HepG2 (cell line): ENCODE data around the gene UQCC2. TPM values are rescaled to one million over a fixed set of nuclear protein-coding genes. Genes with fewer than 3 reads are reported as not detected.

Source experiments
- ATAC-seq: fragments of 200-7000 bp; cut with Tn5 transposase; 3 replicates; pipeline ENCODE4 v1.9.1; 2020; ENCODE audit warnings: mild to moderate bottlenecking, moderate library complexity
- BruUV-seq: library from RNA; stranded (reverse); fragments of 400-500 nt; replicated peaks from 2 replicates; lab custom pipeline; 2021; lab: Mats Ljungman, UMichigan
- CTCF ChIA-PET: fragments of 300-600 bp; formaldehyde crosslinking; extraction: SDS; loops from one replicate; lab custom pipeline; 2021; ENCODE audit warnings: low total read pairs, inconsistent platforms, low intra/inter-chr PET ratio; lab: Yijun Ruan, JAX
- POLR2A ChIA-PET: fragments of 350-600 bp; sonication (Branson Sonifier 250); formaldehyde crosslinking; loops from one replicate; lab custom pipeline; 2020; ENCODE audit warnings: antibody characterized with exemption, inconsistent platforms; lab: Yijun Ruan, JAX
- DNase-seq: peaks from one replicate; pipeline ENCODE4 v3.0.0-alpha.2; 2015; ENCODE audit warnings: low spot score
- FAIRE-seq: peaks from 3 replicates; lab custom pipeline; 2011; peaks lifted over from hg19 to GRCh38; lab: Jason Lieb, UNC
- H2AFZ ChIP-seq: one replicate; pipeline ENCODE4 v1.6.1; 2011; ENCODE audit warnings: low read length, inconsistent platforms
- H3K27ac ChIP-seq: fragments of 300-600 bp; 3 replicates; pipeline ENCODE4 v1.8.0; 2011; ENCODE audit warnings: mixed run types, mild to moderate bottlenecking, mixed read lengths, low read length, inconsistent platforms; ENCODE audit not compliant: insufficient read depth; ENCODE audit errors: extremely low read length
- H3K27me3 ChIP-seq, 2 experiments: fragments of 200-600 bp in 1 of 2; 2 replicates in 1 of 2; 3 replicates in 1 of 2; pipeline versions ENCODE4 v1.6.0 to v1.8.0; 2011; ENCODE audit warnings: low read length in 2 of 2, mild to moderate bottlenecking in 2 of 2, moderate library complexity in 2 of 2, inconsistent platforms in 1 of 2; ENCODE audit not compliant: insufficient read depth in 2 of 2, control insufficient read depth in 1 of 2
- H3K36me3 ChIP-seq, 2 experiments: fragments of 200-600 bp in 1 of 2; replicated peaks in 1 of 2; 2 replicates in 1 of 2; 3 replicates in 1 of 2; pipeline versions ENCODE4 v1.5.1 to v1.8.0; 2011; ENCODE audit warnings: low read length in 2 of 2, inconsistent platforms in 1 of 2; ENCODE audit not compliant: insufficient read depth in 2 of 2, control insufficient read depth in 1 of 2
- H3K4me1 ChIP-seq: 2 replicates; pipeline ENCODE4 v1.5.1; 2012; ENCODE audit warnings: low read length, inconsistent platforms; ENCODE audit not compliant: insufficient read depth
- H3K4me2 ChIP-seq: 2 replicates; pipeline ENCODE4 v1.6.0; 2011; ENCODE audit warnings: low read depth, low read length, inconsistent platforms
- H3K4me3 ChIP-seq, 3 experiments: fragments of 200-600 bp in 1 of 3; sonication (generic), shearing (Covaris generic) in 1 of 3; replicated peaks in 1 of 3; 2 replicates each; pipeline ENCODE4 v1.5.1; 2011 to 2016; ENCODE audit warnings: low read length in 3 of 3, inconsistent platforms in 2 of 3, low read depth in 2 of 3, mild to moderate bottlenecking in 2 of 3, control low read depth in 1 of 3, mixed read lengths in 1 of 3; ENCODE audit not compliant: insufficient read depth in 1 of 3
- H3K79me2 ChIP-seq: one replicate; pipeline ENCODE4 v1.6.1; 2011; ENCODE audit warnings: low read length, inconsistent platforms; ENCODE audit not compliant: insufficient read depth
- H3K9ac ChIP-seq: 2 replicates; pipeline ENCODE4 v1.6.0; 2011; ENCODE audit warnings: mild to moderate bottlenecking, low read depth, low read length, inconsistent platforms; ENCODE audit not compliant: insufficient read depth
- H3K9me3 ChIP-seq: 2 replicates; pipeline ENCODE4 v1.5.1; 2012; ENCODE audit warnings: mild to moderate bottlenecking, low read length
- H4K20me1 ChIP-seq: 2 replicates; pipeline ENCODE4 v1.6.0; 2011; ENCODE audit warnings: inconsistent platforms, mild to moderate bottlenecking, low read length, moderate library complexity; ENCODE audit not compliant: insufficient read depth
- DNMT1 ChIP-seq: sonication (generic); formaldehyde crosslinking; IDR thresholded peaks from 2 replicates; pipeline ENCODE4 v1.5.1; 2020; ENCODE audit warnings: mild to moderate bottlenecking, missing genetic modification reagents
- EED ChIP-seq: sonication (generic); formaldehyde crosslinking; IDR thresholded peaks from 2 replicates; pipeline ENCODE4 v1.5.0; 2020; ENCODE audit warnings: mild to moderate bottlenecking, missing genetic modification reagents
- ETV5 ChIP-seq: IDR thresholded peaks from 2 replicates; pipeline ENCODE4 v1.6.1; 2018; ENCODE audit warnings: missing biosample characterization, missing genetic modification reagents, inconsistent platforms, borderline replicate concordance
- FOXP1 ChIP-seq, 2 experiments: fragments of 450-650 bp in 1 of 2; IDR thresholded peaks; 2 replicates each; pipeline ENCODE4 v1.6.1; 2017 to 2018; ENCODE audit warnings: antibody characterized with exemption in 1 of 2
- HNRNPL ChIP-seq: fragments of 200-400 bp; formaldehyde crosslinking; IDR thresholded peaks from 2 replicates; pipeline ENCODE4 v1.6.1; 2017; ENCODE audit warnings: mild to moderate bottlenecking, low read depth, low read length
- PAF1 ChIP-seq: IDR thresholded peaks from 2 replicates; pipeline ENCODE4 v1.6.1; 2016; ENCODE audit warnings: missing genetic modification reagents, missing compliant biosample characterization
- TOE1 ChIP-seq: sonication (generic); formaldehyde crosslinking; IDR thresholded peaks from 2 replicates; pipeline ENCODE4 v1.4.0; 2020; ENCODE audit warnings: mild to moderate bottlenecking, missing genetic modification reagents
- ZFP1 ChIP-seq: IDR thresholded peaks from 2 replicates; pipeline ENCODE4 v1.6.1; 2016
- WGBS: methylation state at CpG from one replicate; pipeline ENCODE4 v1.1.6; 2017; ENCODE audit warnings: low lambda C conversion rate; 5-methylcytosine and 5-hydroxymethylcytosine counted together
- in situ Hi-C: cut with HindIII; loops from 2 replicates; pipeline ENCODE4 v1.10.0; 2017; ENCODE audit warnings: low pct_unique_long_range_greater_than_20kb; ENCODE audit not compliant: extremely low pct_ligation_motif_present
- intact Hi-C: fragments of 100-400 bp; cut with micrococcal nuclease; formaldehyde crosslinking; loops from one replicate; pipeline ENCODE4 v1.10.0; 2022; ENCODE audit not compliant: unreplicated experiment
- polyA plus RNA-seq, 8 experiments: library from polyadenylated mRNA; depleted of rRNA in 3 of 8; stranded (reverse) in 7 of 8; unstranded in 1 of 8; fragments of >200 nt; fragmentation: Illumina TruSeq in 4 of 8; extraction: Trizol in 4 of 8; gene quantifications; 2 replicates each; pipeline versions ENCODE4 v1.2.1 to v1.2.3, GENCODE V29; 2011 to 2016; ENCODE audit warnings: low read depth in 4 of 8, missing spikeins in 1 of 8, mixed read lengths in 1 of 8; ENCODE audit not compliant: insufficient read depth in 1 of 8
- total RNA-seq, 5 experiments: library from RNA; depleted of rRNA; stranded (reverse); fragments of >200 nt; fragmentation: Illumina TruSeq; extraction: Trizol; gene quantifications; 2 replicates each; pipeline ENCODE4 v1.2.3, GENCODE V29; 2016; ENCODE audit warnings: low read depth in 1 of 5
- TF ChIP-seq, protein P1 (sequence below): sonication (generic); formaldehyde crosslinking; IDR thresholded peaks from 2 replicates; pipeline ENCODE4 v1.4.0; 2020; ENCODE audit warnings: missing genetic modification reagents
- TF ChIP-seq, protein P2 (sequence below): sonication (generic); formaldehyde crosslinking; IDR thresholded peaks from 2 replicates; pipeline ENCODE4 v1.4.0; 2020; ENCODE audit warnings: missing genetic modification reagents, borderline replicate concordance
- TF ChIP-seq, protein P3 (sequence below): sonication (generic); formaldehyde crosslinking; IDR thresholded peaks from 2 replicates; pipeline ENCODE4 v1.4.0; 2020; ENCODE audit warnings: mild to moderate bottlenecking, missing genetic modification reagents

The UQCC2 gene
- total and polyA plus RNA-seq, 2 of the 13 experiments (the other 11 are each of a cell fraction or from before 2014, with no cell fraction given): 82.4 to 238 TPM

DNA sequence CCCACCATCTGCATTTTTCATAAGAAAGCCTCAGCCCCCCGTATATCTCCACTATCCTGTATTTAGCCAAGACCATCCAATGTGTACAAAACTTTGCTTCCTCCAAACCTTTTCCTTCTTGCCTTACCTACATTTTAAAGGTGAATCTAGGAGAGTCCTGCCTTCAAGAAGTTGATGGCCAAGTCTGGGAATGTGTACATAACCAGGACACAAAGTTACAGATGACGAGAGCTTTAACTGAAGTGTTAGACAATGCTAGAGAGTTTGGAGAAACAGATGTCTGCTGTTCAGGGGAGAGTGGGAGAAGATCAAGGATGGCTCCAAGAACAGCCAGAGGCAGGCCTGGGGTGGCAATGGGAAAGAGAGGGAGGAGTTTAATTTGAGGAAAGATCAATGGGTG lies 2.3 kb upstream of the UQCC2 start (continued):
- TF ChIP-seq, protein P1, sequence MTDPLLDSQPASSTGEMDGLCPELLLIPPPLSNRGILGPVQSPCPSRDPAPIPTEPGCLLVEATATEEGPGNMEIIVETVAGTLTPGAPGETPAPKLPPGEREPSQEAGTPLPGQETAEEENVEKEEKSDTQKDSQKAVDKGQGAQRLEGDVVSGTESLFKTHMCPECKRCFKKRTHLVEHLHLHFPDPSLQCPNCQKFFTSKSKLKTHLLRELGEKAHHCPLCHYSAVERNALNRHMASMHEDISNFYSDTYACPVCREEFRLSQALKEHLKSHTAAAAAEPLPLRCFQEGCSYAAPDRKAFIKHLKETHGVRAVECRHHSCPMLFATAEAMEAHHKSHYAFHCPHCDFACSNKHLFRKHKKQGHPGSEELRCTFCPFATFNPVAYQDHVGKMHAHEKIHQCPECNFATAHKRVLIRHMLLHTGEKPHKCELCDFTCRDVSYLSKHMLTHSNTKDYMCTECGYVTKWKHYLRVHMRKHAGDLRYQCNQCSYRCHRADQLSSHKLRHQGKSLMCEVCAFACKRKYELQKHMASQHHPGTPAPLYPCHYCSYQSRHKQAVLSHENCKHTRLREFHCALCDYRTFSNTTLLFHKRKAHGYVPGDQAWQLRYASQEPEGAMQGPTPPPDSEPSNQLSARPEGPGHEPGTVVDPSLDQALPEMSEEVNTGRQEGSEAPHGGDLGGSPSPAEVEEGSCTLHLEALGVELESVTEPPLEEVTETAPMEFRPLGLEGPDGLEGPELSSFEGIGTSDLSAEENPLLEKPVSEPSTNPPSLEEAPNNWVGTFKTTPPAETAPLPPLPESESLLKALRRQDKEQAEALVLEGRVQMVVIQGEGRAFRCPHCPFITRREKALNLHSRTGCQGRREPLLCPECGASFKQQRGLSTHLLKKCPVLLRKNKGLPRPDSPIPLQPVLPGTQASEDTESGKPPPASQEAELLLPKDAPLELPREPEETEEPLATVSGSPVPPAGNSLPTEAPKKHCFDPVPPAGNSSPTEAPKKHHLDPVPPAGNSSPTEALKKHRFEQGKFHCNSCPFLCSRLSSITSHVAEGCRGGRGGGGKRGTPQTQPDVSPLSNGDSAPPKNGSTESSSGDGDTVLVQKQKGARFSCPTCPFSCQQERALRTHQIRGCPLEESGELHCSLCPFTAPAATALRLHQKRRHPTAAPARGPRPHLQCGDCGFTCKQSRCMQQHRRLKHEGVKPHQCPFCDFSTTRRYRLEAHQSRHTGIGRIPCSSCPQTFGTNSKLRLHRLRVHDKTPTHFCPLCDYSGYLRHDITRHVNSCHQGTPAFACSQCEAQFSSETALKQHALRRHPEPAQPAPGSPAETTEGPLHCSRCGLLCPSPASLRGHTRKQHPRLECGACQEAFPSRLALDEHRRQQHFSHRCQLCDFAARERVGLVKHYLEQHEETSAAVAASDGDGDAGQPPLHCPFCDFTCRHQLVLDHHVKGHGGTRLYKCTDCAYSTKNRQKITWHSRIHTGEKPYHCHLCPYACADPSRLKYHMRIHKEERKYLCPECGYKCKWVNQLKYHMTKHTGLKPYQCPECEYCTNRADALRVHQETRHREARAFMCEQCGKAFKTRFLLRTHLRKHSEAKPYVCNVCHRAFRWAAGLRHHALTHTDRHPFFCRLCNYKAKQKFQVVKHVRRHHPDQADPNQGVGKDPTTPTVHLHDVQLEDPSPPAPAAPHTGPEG (CRISPR knock-in tag): no peak
- no peak for TF ChIP-seq ETV5
- no peak for TF ChIP-seq HNRNPL
- no peak for TF ChIP-seq PAF1 (CRISPR knock-in tag)

DNA sequence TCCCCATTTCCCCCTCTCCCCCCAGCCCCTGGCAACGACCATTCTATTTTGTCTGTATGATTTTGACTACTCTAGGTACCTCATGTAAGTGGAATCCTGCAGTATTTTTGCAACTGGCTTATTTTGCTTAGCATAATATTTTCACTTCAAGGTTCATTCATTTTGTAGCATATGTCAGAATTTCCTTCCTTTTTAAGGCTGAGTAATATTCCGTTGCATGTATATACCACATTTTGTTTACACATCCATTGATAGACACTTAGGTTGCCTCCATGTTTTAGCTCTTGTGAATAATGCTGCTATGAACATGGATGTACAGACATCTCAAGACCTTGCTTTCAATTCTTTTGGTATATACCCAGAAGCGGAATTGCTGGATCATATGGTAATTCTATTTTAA lies 1.4 kb upstream of the UQCC2 start:
- BruUV-seq: no TSS peak
- H3K4me3 ChIP-seq: no peak overlapping the region
- peaks cover 17% of the 10 kb centered on the region for H3K79me2 ChIP-seq
- no peak for ATAC-seq
- H3K27ac ChIP-seq: no peak overlapping the region
- H3K9ac ChIP-seq: no peak overlapping the region
- no peaks in the 10 kb centered on the region for H4K20me1 ChIP-seq
- H2AFZ ChIP-seq: no peak overlapping the region
- FAIRE-seq: no peak
- ChIA-PET POLR2A (no interaction called here), CTCF (interaction anchor here (1.7 kb wide), 1 partner anchor 49 kb away, joined by 9 read pairs; no protein-coding TSS in a partner anchor)
- DNase-seq: no peak
- intact Hi-C loops (no loop called here), in situ Hi-C loops (loop anchor here (5.0 kb wide), 1 partner anchor 49 kb away; no protein-coding TSS in a partner anchor)
- H3K9me3 ChIP-seq: no peaks in the 10 kb centered on the region
- H3K36me3 ChIP-seq: peaks cover 3 to 21% of the 10 kb centered on the region in 2 experiments; a peak in 4 of 5 replicates
- 93% methylated on average over 3 of the region's 3 CpGs for WGBS
- H3K27me3 ChIP-seq: no peaks in the 10 kb centered on the region; a peak in 1 of 5 replicates
- H3K4me1 ChIP-seq: peaks cover 77% of the 10 kb centered on the region
- no peak overlapping the region for H3K4me2 ChIP-seq
- TF ChIP-seq ZFP1 (CRISPR knock-in tag) (no peak), EED (no peak), FOXP1 (IDR thresholded peaks at IDR 0.05) (no peak), FOXP1 (CRISPR knock-in tag; IDR thresholded peaks at IDR 0.05) (no peak), DNMT1 (CRISPR knock-in tag) (no peak), TOE1 (CRISPR knock-in tag) (no peak)
- TF ChIP-seq, protein P2, sequence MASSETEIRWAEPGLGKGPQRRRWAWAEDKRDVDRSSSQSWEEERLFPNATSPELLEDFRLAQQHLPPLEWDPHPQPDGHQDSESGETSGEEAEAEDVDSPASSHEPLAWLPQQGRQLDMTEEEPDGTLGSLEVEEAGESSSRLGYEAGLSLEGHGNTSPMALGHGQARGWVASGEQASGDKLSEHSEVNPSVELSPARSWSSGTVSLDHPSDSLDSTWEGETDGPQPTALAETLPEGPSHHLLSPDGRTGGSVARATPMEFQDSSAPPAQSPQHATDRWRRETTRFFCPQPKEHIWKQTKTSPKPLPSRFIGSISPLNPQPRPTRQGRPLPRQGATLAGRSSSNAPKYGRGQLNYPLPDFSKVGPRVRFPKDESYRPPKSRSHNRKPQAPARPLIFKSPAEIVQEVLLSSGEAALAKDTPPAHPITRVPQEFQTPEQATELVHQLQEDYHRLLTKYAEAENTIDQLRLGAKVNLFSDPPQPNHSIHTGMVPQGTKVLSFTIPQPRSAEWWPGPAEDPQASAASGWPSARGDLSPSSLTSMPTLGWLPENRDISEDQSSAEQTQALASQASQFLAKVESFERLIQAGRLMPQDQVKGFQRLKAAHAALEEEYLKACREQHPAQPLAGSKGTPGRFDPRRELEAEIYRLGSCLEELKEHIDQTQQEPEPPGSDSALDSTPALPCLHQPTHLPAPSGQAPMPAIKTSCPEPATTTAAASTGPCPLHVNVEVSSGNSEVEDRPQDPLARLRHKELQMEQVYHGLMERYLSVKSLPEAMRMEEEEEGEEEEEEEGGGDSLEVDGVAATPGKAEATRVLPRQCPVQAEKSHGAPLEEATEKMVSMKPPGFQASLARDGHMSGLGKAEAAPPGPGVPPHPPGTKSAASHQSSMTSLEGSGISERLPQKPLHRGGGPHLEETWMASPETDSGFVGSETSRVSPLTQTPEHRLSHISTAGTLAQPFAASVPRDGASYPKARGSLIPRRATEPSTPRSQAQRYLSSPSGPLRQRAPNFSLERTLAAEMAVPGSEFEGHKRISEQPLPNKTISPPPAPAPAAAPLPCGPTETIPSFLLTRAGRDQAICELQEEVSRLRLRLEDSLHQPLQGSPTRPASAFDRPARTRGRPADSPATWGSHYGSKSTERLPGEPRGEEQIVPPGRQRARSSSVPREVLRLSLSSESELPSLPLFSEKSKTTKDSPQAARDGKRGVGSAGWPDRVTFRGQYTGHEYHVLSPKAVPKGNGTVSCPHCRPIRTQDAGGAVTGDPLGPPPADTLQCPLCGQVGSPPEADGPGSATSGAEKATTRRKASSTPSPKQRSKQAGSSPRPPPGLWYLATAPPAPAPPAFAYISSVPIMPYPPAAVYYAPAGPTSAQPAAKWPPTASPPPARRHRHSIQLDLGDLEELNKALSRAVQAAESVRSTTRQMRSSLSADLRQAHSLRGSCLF (CRISPR knock-in tag): no peak
- TF ChIP-seq, protein P3, sequence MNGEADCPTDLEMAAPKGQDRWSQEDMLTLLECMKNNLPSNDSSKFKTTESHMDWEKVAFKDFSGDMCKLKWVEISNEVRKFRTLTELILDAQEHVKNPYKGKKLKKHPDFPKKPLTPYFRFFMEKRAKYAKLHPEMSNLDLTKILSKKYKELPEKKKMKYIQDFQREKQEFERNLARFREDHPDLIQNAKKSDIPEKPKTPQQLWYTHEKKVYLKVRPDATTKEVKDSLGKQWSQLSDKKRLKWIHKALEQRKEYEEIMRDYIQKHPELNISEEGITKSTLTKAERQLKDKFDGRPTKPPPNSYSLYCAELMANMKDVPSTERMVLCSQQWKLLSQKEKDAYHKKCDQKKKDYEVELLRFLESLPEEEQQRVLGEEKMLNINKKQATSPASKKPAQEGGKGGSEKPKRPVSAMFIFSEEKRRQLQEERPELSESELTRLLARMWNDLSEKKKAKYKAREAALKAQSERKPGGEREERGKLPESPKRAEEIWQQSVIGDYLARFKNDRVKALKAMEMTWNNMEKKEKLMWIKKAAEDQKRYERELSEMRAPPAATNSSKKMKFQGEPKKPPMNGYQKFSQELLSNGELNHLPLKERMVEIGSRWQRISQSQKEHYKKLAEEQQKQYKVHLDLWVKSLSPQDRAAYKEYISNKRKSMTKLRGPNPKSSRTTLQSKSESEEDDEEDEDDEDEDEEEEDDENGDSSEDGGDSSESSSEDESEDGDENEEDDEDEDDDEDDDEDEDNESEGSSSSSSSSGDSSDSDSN (CRISPR knock-in tag): no peak
